ENCODE results near the gene ARPC2.
"Not testable (repeated sequence)": the region's sequence is repeated elsewhere in the genome, so short reads cannot be mapped to it uniquely, and the experiment has no call there.

Gene ARPC2

DNA sequence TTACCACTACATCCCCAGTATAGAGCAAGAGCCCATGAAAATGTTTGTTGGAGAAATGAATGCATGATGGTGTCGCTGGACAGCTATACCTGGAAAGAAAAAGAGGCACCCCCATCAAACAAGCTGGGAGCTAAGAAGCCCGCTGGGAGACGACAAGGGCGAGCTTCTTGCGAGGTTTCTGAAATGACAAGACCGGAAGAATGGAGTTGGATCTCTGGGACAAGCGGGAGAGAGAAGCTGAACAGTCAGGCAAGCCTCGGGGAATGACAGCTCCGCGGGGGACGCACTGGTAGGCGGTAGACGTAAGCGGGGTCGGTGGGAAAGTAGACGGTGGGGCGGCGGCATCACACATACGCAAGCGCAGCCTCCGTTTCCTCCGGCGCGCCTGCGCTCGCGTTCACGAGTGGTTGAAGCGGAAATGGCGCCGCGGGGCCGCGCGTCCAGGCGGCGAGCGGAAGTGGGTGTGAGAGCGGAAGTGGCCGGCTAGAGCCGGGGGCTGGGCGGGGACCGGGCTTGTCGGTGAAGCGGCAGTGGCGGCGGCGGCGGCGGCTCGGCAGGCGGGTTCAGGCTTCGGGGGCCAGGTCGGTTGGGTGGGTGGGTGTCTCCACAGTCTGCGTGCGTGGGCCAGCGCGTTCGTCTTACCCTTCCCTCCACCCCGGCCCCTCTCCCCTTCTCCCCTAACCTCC, at the start of gene ARPC2:
ARPC2 (plus strand) TSS at position 516 of the 686 bp plus-strand sequence. CDS start 282 bp downstream, outside the sequence.
- peak; percentile 85 to 90 for DNase-seq (ENCODE audit: low read depth in 1 of 2, low spot score in 1 of 2)

DNA sequence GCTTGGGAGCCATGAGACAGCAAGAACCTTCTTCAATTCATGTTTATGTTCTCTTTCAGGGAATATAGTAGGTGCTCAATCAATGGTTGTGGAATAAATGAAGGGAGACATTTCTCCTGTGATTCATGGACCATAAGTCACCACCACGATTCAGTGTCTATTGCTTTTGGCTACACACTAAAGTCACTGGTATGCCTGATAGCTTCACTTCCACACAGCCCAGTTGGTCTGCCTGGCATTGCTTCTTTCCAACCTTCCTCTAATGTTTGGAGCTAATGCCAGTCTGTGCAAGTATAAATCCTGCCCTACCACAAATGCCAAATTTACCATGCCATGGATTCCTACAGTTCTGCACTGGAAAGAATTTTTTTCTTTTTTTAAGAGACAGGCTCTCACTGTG, 49.0 kb upstream of the ARPC2 start:
- no peak for DNase-seq (ENCODE audit: low read depth in 1 of 2, low spot score in 1 of 2)

DNA sequence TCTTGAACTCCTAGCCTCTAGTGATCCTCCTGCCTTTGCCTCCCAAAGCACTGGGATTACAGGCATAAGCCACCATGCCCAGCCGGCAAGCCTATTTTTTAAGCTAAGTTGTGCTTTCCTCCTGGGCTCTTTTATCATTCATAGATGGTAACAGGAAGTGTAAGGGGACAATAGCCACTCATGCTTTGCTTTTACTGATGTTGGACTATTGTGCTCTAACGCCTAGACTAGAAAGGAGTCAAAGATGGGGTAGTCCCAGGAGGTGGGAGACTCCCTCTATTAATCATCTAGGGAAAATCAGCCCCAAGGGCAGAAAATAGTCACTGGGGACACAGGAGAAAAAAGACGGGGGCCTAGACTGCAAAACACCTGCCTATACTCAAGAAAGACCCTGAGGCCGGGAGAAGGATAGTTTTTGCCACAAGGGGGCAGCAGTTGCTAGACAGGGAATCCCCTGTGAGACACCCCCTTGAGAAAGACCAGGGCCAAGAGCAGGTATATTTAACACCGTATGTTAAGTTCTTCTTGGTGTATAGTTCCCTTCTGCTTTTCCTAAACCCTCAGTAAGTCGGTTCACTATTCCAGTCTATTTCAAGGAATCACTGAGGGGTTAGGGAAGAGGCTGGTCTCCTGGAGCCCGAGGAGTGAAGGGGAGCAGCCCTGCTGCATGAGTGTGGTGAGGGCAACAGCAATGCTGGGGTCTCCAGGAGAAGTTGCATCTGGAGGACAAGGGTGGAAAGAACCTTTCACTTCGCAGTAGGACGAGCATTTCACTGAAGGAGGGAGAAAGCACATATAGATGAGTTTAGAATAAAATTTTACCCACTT, 48.1 kb upstream of the ARPC2 start:
- DNase-seq (ENCODE audit: low read depth in 1 of 2, low spot score in 1 of 2), result peak; percentile 24 to 55

DNA sequence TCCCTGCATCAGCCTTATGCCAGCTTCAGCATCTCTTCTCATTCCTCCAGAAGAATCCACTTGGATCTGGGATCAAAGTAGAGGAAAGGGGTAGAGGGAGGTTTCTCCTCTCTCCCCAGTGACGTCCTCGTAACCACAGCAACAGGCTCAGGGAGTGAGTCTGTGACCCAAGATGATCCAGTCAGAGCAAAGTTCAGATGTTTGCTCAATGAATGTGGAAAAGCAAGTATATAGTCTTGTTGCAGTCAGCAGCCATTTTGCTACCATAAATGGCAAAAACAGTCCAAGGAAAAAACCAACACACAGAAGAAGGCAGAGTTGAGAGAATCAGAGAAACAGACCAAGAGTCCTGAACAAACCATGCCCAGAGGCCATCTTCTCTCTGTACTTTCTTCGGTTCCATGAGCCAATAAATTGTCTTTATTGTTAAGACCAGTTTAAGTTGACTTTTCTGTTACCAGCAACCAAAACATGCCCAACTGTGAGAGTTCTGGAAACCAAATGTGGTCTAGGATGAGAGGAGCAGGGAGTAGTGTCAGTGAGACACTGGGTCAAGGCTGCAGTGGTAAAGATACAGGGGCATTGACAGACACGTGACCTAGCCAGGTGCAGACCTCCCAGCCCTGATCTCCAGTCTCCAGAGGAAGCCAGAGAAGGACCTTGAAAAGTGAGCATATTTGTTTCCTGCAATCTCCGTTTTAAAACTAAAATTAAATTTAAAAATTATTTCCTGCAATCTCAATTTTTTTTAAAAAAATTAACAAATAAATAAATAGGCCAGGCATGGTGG, 47.0 kb upstream of the ARPC2 start:
- DNase-seq (ENCODE audit: low read depth in 1 of 2, low spot score in 1 of 2), result no peak

DNA sequence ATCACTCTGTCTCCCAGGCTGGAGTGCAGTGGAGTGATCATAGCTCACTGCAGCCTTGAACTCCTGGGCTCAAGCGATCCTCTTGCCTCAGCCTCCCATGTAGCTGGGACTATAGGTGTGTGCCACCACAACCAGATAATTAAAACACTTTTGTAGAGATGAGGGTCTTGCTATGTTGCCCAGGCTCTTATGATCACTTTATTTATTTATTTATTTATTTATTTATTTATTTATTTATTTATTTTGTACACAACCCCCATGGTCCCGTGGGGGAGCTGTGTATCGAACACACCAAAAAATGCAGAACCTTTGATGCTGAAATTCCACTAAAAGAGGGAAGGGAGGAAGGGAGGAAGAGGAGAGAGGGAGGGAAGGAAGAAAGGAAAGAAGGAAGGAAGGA, 45.2 kb upstream of the ARPC2 start:
- DNase-seq (ENCODE audit: low read depth in 1 of 2, low spot score in 1 of 2), result not testable (repeated sequence)

DNA sequence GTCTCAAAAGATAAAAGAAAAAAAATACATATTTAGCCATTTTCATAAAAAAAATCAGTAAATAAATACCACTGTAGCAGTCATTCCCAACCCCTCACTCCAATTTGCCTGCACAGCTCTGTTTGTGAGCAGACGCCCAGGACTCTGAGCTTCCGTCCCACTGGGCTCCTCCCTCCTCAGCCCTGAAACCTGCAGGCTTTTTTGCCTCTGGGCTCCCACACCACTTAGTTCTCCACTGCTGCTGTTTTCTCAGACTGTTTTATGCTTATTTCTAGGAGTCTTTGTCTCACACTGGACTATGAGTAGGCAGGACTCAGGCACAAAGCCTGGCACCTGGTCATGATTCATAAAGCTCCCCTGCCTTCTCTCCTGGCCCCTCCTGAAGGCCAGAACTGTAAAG, 44.1 kb upstream of the ARPC2 start:
- DNase-seq (ENCODE audit: low read depth in 1 of 2, low spot score in 1 of 2), result no peak

DNA sequence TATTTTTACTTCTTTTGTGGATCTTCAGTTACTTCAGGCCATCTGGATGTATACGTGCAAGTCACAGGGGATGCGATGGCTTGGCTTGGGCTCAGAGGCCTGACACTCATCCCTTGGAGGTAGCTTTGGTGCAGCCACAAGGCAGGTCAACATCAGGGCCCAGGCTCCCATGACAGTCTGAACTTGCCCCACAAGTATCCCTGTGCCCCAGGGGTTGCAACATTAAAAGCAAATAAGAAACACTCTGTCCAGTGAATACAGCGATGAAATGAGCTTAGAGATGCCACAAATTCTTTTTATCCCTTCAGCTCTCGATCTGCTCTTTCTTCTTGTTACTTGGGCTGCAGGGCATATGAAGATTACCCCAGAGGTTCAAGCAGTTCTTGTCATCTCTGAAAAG, 37.2 kb upstream of the ARPC2 start:
- no peak for DNase-seq (ENCODE audit: low read depth in 1 of 2, low spot score in 1 of 2)

DNA sequence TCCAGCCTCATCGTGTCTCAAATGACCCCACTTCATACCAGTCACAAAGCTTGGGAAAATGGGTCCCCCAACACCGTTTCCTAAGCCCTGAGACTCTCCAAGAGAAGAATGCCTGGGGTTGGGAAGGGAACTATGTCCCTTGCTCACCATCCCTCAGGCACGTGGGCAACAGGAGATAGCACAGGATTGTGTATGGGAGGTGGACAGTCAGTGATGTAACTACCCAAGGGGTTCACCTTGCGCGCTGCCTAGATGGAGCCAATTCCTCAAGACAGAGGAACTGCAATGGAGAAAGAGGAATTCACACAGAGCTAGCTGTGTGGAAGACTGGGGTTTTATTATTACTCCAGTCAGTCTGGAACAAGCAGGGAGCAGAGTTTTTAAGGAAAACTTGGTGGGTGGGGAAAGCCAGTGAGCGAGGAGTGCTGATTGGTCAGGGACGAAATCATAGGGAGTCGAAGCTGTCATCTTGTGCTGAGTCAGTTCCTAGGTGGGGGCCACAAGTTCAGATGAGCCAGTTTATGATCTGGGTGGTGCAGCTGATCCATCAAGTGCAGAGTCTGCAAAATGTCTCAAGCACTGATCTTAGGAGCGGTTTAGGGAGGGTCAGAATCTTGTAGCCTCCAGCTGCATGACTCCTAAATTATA, 36.4 kb upstream of the ARPC2 start:
- DNase-seq (ENCODE audit: low read depth in 1 of 2, low spot score in 1 of 2), result no peak

DNA sequence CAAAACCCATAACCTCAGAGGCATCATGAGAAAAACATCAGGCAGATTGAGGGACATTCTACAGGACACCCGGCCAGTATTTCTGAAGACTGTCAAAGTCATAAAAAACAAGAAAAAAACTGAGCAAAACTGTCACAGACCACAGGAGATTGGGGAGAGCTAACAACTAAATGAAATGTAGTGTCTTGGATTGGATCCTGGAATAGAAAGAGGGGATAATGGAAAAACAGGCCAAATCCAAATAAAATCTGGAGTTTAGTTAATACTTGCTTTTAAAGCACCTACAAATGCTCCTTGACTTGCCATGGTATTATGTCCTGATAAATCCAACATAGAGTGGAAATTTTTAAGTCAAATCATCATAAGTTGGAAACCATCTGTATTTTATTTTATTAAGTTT, 32.7 kb upstream of the ARPC2 start:
- no peak for DNase-seq (ENCODE audit: low read depth in 1 of 2, low spot score in 1 of 2)

DNA sequence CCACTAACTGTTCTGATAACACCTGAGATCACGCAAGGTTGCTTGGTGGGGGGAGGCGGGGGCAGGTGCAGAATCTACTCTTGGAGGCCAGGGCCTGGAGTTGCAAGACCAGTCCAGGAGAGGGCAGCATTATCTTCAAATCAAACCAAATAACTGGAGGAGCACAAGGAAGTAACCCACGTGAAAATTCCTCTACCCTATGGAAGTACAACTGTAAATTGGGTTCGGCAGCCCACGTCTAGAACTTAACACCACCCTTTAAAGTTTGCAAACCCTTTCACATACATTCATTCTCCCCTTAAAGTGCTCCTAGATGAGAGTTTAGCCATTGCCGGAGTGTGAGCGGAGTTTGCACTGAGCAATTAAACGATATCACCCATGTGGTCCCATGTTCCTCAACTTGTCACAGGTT, 30.6 kb upstream of the ARPC2 start:
- peak; percentile 31 to 66 for DNase-seq (ENCODE audit: low read depth in 1 of 2, low spot score in 1 of 2)

DNA sequence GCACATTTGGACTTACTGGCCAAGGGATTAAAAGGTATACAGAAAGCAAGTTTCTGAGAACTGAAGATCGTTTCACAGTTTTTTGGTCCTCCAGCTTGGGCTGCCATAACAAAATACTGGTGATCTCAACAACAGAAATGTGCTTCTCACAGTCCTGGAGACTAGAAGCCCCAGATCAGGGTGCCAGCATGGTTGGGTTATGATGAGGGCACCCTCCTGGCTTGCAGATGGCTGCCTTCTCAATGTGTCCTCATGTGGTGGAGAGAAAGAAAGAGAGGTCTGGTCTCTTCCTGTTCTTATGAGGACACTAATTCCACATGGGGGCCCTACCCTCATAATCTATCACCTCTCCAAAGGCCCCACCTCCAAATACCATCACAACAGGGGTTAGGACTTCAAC, 30.1 kb upstream of the ARPC2 start:
- DNase-seq (ENCODE audit: low read depth in 1 of 2, low spot score in 1 of 2), result no peak

DNA sequence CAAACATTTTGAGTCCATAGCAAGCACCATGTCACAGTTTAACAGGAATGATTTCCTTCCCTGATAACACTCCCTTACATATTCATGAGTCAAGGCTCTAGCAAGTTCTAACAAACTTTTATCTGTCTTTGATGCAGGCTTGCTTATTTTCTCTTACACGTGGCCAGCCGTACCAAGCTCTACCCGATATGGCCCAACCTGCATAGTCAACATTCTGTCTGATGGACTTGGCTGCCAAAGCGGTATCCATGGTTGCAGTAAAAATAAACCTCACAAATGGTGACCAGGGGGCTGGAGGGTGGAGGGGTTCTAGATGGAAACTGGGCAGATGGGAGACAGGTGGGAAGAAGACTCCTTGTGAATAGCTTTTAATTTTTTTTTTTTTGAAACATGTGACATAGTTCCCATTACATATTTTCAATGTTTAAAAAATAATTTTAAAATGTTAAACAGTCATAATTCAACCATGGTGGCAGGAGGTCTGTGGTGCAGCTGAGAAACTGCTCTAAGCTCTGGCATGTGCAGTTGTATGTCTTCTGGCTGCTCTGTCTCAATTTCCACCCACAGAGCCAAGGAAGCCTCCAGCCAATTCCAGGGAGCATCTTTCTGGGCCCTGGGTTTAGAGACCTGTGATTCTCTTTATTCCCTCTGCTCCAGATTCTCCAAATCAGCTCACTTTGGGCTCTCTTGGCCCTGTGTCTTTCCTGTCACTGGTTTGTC, 29.5 kb upstream of the ARPC2 start:
- DNase-seq (ENCODE audit: low read depth in 1 of 2, low spot score in 1 of 2), result no peak

DNA sequence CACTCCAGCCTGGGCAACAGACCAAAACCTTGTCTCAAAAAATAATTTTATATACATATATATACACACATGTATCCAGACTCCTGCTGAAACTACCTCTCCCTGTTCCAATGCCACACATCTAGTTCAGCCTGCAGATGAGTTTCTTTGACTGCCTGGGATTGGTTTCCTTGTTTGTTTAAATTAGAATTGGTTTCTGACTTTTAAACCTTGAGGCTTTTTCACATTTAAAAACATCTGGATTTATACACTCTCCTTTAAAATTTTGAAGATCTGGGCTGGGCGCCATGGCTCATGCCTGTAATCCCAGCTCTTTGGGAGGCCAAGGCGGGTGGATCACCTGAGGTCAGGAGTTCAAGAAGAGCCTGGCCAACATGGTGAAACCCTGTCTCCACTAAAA, 28.5 kb upstream of the ARPC2 start:
- no peak for DNase-seq (ENCODE audit: low read depth in 1 of 2, low spot score in 1 of 2)

DNA sequence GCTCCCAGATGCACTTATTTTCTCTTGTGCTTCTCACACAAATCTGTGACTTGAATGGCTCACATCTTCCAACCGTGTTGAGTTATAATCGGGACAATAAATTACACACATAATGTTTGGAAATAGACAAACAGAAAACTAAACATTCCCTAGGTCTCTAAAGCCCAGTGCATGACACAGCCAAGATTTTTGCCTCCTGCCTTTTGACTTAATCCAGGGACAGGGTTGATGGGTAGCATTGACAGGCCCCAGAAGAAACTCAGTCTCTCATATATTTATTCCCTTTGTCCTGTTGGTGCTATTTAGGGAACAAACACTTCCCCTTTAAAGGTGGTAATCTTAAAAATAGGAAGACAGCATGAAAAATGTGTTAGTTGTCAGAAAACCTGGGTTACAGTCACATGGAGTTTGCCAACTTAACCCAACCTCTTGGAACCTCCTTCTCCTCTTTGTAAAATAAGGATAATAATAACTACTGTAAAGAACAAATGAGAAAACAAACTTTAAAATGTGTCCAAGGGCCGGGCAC, 24.0 kb upstream of the ARPC2 start:
- no peak for DNase-seq (ENCODE audit: low read depth in 1 of 2, low spot score in 1 of 2)

DNA sequence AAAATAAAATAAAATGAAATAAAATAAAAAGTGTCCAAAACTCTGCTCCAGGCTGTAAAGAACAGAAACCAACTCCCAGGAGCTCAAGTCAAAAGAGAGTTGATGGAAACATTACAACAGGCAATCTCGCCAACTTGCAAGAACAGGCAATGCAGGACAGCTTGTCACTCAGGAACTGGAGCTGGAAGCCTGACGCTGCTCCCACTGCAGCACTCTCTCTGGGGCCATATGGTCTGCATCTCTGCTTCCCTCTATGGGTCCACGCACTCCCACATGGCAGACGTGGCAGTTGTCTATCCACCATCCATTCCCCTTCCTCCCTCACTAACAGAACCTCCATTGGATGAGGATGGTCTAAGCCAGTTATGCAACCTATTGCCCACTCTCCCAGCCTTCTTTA, 23.3 kb upstream of the ARPC2 start:
- no peak for DNase-seq (ENCODE audit: low read depth in 1 of 2, low spot score in 1 of 2)

DNA sequence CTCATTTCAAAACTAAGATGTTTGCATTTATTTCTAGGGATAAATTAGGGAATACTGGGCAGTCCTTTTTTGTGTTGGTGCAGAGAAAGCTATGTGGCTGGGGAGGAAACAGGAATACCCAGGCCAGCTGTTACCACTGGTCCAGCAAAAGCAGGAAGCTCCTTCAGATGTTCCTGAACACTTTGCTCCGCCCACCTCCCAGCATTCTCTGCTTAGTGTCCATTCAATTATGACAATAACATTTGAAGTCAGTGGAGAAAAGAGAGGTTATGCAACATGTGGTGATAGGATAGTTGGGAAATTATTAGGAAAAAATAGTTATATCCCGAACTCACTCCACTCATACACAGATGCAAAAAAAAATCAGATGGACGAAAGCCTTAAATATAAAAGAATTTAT, 22.1 kb upstream of the ARPC2 start:
- no peak for DNase-seq (ENCODE audit: low read depth in 1 of 2, low spot score in 1 of 2)

DNA sequence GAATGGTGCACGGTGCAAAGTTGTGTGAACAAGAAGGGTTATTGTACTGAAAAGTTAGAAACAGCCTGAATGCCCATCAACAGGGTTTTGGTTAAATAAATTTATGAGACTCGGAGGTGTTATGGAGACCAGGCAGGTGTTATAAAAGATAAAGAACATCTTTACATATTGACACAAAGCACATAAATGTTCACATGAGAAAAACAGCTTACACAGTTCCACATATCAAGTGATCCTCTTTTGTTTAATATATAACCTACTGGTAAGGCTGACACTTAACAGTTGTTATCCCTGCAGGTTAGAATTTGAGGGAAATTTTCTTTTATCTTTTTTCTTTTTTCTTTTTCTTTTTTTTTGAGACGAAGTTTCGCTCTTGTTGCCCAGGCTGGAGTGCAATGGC, 20.0 kb upstream of the ARPC2 start:
- no peak for DNase-seq (ENCODE audit: low read depth in 1 of 2, low spot score in 1 of 2)

DNA sequence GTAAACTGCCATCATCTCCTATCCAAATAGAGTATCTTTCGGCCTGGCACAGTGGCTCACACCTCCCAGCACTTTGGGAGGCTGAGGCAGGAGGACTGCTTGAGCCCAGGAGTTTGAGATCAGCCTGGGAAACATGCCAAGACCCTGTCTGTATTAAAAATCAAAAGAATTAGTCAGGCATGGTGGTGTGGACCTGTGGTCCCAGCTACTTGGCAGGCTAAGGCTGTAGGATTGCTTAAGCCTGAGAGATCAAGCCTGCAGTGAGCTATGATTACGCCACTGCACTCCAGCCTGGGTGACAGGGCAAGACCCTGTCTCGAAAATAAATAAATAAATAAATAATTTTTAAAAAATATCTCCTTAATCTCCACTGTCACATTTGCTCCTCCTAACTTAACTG, 14.7 kb upstream of the ARPC2 start:
- no peak for DNase-seq (ENCODE audit: low read depth in 1 of 2, low spot score in 1 of 2)

DNA sequence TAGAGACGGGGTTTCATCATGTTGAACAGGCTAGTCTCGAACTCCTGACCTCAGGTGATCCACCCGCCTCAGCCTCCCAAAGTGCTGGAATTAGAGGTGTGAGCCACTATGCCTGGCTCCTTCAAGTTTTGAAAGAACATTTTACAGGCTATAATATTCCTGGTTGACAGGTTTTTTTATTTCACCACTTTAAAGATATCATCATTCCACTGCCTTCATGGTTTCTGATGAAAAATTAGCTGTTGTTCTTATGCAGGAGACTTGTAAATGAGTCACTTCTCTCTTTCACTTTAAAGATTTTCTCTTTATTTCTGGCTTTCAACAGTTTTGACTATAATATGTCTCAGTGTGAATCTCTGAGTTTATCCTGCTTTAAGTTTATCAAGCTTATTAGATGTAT, 7.9 kb upstream of the ARPC2 start:
- no peak for DNase-seq (ENCODE audit: low read depth in 1 of 2, low spot score in 1 of 2)

DNA sequence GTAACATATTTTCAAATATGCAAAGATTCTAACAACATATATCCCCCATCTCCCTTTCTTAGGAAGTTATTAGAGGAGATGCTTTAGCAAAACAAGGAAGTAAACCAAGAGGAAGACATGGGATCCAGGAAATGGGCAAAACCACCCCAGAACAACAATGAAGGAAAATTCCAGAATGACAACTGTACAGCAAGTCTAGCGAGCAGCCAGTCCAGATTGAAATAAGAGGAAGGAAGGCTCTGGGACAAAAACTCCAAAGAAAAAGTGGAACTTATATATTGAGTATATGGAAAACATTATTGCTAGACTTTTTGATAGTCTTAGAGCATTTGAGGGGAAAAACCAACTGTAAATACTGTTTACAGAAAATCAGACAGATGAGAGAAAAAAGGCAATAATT, 2.9 kb upstream of the ARPC2 start:
- no peak for DNase-seq (ENCODE audit: low read depth in 1 of 2, low spot score in 1 of 2)

DNA sequence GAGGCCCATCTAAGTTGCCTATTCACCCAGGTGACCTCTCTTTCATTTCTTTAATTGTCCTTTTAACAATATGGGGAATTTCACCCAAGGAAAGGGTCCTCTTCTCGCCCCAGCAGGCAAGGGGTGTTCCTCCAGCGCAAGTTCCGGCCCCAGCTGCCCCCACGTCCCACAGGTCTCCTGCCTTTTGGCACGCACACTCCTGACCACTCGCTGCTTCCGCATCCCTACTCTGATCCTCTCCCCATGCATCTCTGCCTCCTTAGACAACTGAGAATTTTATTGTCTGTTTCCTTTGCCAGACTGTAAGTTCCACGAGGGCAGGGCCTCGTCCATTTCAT, 684 bp upstream of the ARPC2 start:
- no peak for DNase-seq (ENCODE audit: low read depth in 1 of 2, low spot score in 1 of 2)

All from activated CD4-positive, alpha-beta T cell treated with anti-CD3 and anti-CD28 coated beads, Interleukin-2, amount 50 U/mL, for 24 hours (primary cell).